ENCODE measurements around the gene LSM14A. TPM values are rescaled to one million over a fixed set of nuclear protein-coding genes. Genes with fewer than 3 reads are reported as not detected.
A peak's percentile ranks its signal among the peaks of the same experiment; 100 is the strongest.

LSM14A gene
- total RNA-seq, 1 experiment from 2014 or later, result 199 TPM

DNA sequence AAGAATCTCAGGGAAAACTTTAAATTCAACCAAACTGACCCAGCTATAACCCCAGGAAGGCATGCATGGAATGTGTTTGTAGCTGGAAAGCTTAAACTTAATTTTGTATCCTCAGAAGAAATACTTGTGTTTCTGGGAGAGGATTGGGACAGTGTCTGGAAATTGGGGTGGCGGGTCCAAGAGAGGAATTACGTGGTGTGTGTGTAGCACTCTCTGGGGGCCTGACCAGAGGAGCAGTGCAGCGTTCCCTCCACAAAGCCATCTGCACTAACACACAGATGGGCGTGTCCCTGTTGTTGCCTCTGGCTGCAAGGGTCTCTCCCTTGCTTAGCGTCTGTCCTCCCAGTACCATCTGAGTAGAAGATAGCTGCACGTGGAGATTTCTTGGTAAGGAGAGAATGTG lies 88.5 kb downstream of the LSM14A start:
- no peaks in the 10 kb centered on the region for H3K9me3 ChIP-seq (ENCODE audit: control insufficient read depth, low read depth, low read length)
- H4K5ac ChIP-seq (ENCODE audit: insufficient read length, low read depth, low read length), result no peak overlapping the region
- H2BK20ac ChIP-seq (ENCODE audit: low read depth, low read length, poor library complexity, severe bottlenecking), result no peak overlapping the region
- no peak overlapping the region for H3T11ph ChIP-seq (ENCODE audit: low read length)
- H4K20me1 ChIP-seq (ENCODE audit: control insufficient read depth, insufficient read depth, insufficient read length), result no peaks in the 10 kb centered on the region
- H3K23ac ChIP-seq (ENCODE audit: insufficient read length, low read depth, low read length), result no peak overlapping the region
- H4K91ac ChIP-seq (ENCODE audit: insufficient read length, low read depth, low read length), result no peak overlapping the region
- no peak overlapping the region for H2BK15ac ChIP-seq (ENCODE audit: low read depth, low read length)
- Mint-ChIP-seq H3K27me3 (ENCODE audit: low read depth) (no peaks in the 10 kb centered on the region), H3K27ac (peak overlapping the region in 2 of 3 experiments; percentile 14 to 78; a peak in 3 of 7 replicates), H3K4me3 (no peak overlapping the region), H3K9me3 (no peaks in the 10 kb centered on the region), H3K4me1 (peaks cover 34 to 40% of the 10 kb centered on the region in 2 experiments), H3K36me3 (ENCODE audit: insufficient read depth in 1 of 3, low read depth in 3 of 3) (no peaks in the 10 kb centered on the region; a peak in 3 of 7 replicates)
- H2BK12ac ChIP-seq (ENCODE audit: insufficient read length, low read depth, low read length), result no peak overlapping the region
- no peak overlapping the region for H3K27ac ChIP-seq (ENCODE audit: insufficient read length, low read depth, low read length)
- peaks cover 4% of the 10 kb centered on the region; the same call in 1 of the 2 replicates for H3K79me2 ChIP-seq (ENCODE audit: insufficient read depth, low read length)
- H3K9ac ChIP-seq (ENCODE audit: extremely low read depth, insufficient read length, low read length), result no peak overlapping the region
- H3K14ac ChIP-seq (ENCODE audit: insufficient read depth, low read length), result no peak overlapping the region
- no peak overlapping the region for H3K4ac ChIP-seq (ENCODE audit: low read depth, low read length)
- H3K4me2 ChIP-seq (ENCODE audit: insufficient read depth, insufficient read length, low read length), result no peak overlapping the region
- no peak overlapping the region for H3K18ac ChIP-seq (ENCODE audit: insufficient read length, low read depth, low read length)
- no peak overlapping the region for H2AK5ac ChIP-seq (ENCODE audit: insufficient read length, low read length)
- no peaks in the 10 kb centered on the region for H3K23me2 ChIP-seq (ENCODE audit: insufficient read length, low read depth, low read length, poor library complexity, severe bottlenecking)
- H4K8ac ChIP-seq (replicated peaks; ENCODE audit: insufficient read length, low read depth, low read length), result no peak overlapping the region
- H2AFZ ChIP-seq (ENCODE audit: low read length), result no peak overlapping the region
- no peak overlapping the region for H3K56ac ChIP-seq (ENCODE audit: insufficient read length, low read depth, low read length)
- DNase-seq, result peak; percentile 44
- H3K27me3 ChIP-seq (ENCODE audit: insufficient read depth, low read length), result no peaks in the 10 kb centered on the region
- no CpG with 5 or more reads among the region's 6 CpGs for WGBS (ENCODE audit: extremely low coverage, insufficient read length, low lambda C conversion rate)
- H3K79me1 ChIP-seq (ENCODE audit: insufficient read depth, low read depth, low read length, poor library complexity, severe bottlenecking), result peaks cover 2% of the 10 kb centered on the region
- H2BK5ac ChIP-seq (ENCODE audit: insufficient read length, low read length), result no peak overlapping the region
- peaks cover 9% of the 10 kb centered on the region; the same call in 1 of the 2 replicates for H3K4me1 ChIP-seq (ENCODE audit: insufficient read depth, low read length)
- H2BK120ac ChIP-seq (ENCODE audit: low read depth, low read length, poor library complexity, severe bottlenecking), result no peak overlapping the region
- TF ChIP-seq, protein P1, sequence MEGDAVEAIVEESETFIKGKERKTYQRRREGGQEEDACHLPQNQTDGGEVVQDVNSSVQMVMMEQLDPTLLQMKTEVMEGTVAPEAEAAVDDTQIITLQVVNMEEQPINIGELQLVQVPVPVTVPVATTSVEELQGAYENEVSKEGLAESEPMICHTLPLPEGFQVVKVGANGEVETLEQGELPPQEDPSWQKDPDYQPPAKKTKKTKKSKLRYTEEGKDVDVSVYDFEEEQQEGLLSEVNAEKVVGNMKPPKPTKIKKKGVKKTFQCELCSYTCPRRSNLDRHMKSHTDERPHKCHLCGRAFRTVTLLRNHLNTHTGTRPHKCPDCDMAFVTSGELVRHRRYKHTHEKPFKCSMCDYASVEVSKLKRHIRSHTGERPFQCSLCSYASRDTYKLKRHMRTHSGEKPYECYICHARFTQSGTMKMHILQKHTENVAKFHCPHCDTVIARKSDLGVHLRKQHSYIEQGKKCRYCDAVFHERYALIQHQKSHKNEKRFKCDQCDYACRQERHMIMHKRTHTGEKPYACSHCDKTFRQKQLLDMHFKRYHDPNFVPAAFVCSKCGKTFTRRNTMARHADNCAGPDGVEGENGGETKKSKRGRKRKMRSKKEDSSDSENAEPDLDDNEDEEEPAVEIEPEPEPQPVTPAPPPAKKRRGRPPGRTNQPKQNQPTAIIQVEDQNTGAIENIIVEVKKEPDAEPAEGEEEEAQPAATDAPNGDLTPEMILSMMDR (conservative IDR thresholded peaks at IDR 0.05), result no peak

All from H9 (cell line).